GM13977 (cell line): Measurements from ENCODE around the gene LMNA.

Experiments
- DNase-seq: peaks from one replicate; pipeline ENCODE4 v3.0.0; 2012; ENCODE audit warnings: low spot score
- in situ Hi-C: fragments of 300-500 bp; cut with MboI; formaldehyde crosslinking; loops from one replicate; pipeline ENCODE4 v1.12.0; 2022; ENCODE audit warnings: low sequenced_read_pairs, low pct_unique_long_range_greater_than_20kb, mixed read lengths, inconsistent platforms; ENCODE audit not compliant: unreplicated experiment
- TF ChIP-seq, protein P1 (sequence below): IDR thresholded peaks from 2 replicates; pipeline ENCODE4 v1.5.1; 2012; ENCODE audit warnings: mild to moderate bottlenecking, control low read depth; ENCODE audit not compliant: insufficient read depth; ENCODE audit errors: extremely low read depth, missing control alignments

Gene LMNA

GRCh38 chr1:156162430-156163037 lies 48.0 kb downstream of the LMNA start:
- DNase-seq, result no peak
- in situ Hi-C loops, result no loop called here
- TF ChIP-seq, protein P1, sequence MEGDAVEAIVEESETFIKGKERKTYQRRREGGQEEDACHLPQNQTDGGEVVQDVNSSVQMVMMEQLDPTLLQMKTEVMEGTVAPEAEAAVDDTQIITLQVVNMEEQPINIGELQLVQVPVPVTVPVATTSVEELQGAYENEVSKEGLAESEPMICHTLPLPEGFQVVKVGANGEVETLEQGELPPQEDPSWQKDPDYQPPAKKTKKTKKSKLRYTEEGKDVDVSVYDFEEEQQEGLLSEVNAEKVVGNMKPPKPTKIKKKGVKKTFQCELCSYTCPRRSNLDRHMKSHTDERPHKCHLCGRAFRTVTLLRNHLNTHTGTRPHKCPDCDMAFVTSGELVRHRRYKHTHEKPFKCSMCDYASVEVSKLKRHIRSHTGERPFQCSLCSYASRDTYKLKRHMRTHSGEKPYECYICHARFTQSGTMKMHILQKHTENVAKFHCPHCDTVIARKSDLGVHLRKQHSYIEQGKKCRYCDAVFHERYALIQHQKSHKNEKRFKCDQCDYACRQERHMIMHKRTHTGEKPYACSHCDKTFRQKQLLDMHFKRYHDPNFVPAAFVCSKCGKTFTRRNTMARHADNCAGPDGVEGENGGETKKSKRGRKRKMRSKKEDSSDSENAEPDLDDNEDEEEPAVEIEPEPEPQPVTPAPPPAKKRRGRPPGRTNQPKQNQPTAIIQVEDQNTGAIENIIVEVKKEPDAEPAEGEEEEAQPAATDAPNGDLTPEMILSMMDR, result no peak

DNA sequence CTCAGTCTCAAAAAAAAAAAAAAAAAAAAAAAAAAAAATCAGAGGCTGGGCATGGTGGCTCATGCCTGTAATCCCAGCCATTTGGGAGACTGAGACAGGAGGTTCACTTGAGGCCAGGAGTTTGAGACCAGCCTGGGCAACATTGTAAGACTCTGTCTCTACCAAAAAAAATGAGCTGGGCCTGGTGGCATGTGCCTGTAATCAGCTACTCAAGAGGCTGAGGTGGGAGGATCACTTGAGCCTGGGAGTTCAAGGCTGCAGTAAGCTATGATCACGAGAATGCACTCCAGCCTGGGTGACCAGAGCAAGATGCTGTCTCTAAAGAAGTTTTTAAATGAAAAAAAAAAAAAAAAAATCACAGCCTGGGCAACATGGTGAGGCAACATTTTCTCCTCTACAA lies 49.2 kb downstream of the LMNA start:
- TF ChIP-seq, protein P1, result no peak

DNA sequence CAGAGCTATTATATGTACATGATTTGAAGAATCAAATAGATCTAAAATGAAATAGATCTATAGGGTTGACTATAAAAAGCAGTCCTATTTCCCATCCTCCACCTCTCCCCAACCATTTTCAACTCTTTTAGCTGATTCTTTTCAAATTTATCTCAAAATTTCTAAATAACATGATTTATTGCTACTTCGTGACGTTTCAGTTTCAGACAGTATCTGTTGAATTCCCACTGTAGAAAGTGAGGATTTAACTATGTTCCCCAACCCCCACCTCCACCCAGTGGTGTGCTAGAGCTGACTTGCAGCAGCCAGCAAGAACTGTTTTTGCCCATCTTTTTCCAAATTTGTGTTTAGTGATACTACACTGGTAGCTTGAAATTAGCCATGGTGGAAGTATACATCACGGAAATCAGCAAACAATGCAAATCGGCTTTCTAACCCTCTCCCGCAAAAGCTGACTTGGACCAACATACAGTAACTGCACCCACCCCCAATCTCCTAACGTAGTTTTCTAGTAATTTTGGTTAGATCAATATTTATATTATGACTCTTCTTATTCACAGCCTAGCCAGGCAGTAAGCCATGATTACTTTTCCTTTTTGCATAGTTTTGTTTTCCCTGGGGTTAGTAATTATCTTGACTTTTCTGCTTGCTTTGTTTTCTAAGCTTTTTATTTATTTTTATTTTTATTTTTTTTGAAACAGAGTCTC lies 49.8 kb downstream of the LMNA start:
- in situ Hi-C loops, result no loop called here
- TF ChIP-seq, protein P1, result no peak
- no peak for DNase-seq

More for the DNA sequence above, 49.2 kb downstream of the LMNA start:
- no peak for DNase-seq
- in situ Hi-C loops, result no loop called here

GRCh38 chr1:156165083-156165482 lies 50.6 kb downstream of the LMNA start:
- no peak for DNase-seq
- TF ChIP-seq, protein P1, result no peak
- in situ Hi-C loops, result no loop called here

- in situ Hi-C loops, result no loop called here
- TF ChIP-seq, protein P1, result no peak
Observed at GRCh38 chr1:156167536-156167935, 53.0 kb downstream of the LMNA start.

DNA sequence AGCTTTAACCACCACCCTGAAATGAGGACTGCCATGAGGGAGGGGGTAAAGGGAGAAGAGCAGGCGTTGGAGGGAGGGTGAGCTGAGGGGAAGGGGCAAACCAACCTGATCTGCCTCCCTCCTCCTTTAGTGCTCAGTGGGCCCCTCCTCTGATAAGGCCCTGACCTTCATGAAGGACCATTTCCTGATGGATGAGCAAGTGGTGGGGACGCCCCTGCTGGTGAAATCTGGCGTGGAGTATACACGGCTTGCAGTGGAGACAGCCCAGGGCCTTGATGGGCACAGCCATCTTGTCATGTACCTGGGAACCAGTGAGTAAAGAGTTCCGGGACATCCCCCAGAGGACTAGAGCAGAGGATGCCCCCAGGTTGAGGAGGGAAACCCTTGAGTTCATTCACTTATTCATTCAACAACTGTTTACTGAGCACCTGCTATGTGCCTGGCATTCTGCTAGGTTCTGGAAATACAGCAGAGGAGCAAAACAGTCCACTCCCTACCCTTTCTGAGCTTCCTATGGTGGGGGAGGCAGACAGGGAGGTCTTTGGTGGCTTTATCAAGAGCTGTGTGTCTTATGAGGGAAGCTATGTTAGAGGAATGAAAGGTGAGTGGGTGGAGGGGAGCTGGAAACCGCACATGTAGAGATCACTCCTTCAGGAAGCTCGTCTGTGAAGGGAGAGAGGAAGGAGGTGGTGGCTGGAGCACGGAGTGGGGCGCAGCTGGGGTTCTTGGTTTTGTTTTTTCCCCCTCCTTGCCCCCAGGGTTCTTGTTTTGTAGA lies 58.4 kb downstream of the LMNA start:
- peak; percentile 5 for DNase-seq
- in situ Hi-C loops, result no loop called here
- TF ChIP-seq, protein P1, result no peak

More at GRCh38 chr1:156167536-156167935, 53.0 kb downstream of the LMNA start:
- no peak for DNase-seq
